Tibial nerve (tissue), 4 donors: ENCODE results near the gene BAIAP2.

Experiments used
- CTCF ChIP-seq, 5 experiments: fragments of 200-600 bp in 3 of 5; fragments of 450-650 bp in 2 of 5; sonication (generic) in 3 of 5; IDR thresholded peaks; one replicate each; pipeline ENCODE4 v1.5.1; 2016 to 2019; ENCODE audit warnings: antibody characterized with exemption in 5 of 5, mild to moderate bottlenecking in 3 of 5, moderate library complexity in 2 of 5
- EP300 ChIP-seq, 2 donors: sonication (generic); formaldehyde crosslinking; IDR thresholded peaks; one replicate each; pipeline ENCODE4 v1.6.1; 2017; ENCODE audit warnings: antibody characterized with exemption in 2 of 2, mild to moderate bottlenecking in 1 of 2
- POLR2A ChIP-seq, 2 donors: fragments of 450-650 bp; IDR thresholded peaks; one replicate each; pipeline ENCODE4 v1.6.1; 2017; ENCODE audit warnings: antibody characterized with exemption in 2 of 2, mild to moderate bottlenecking in 2 of 2, moderate library complexity in 2 of 2

GRCh38 chr17:81071761-81072741 is 37.1 kb downstream of the BAIAP2 start:
- TF ChIP-seq CTCF (IDR thresholded peaks at IDR 0.05) (no peak), POLR2A (IDR thresholded peaks at IDR 0.05) (no peak), EP300 (IDR thresholded peaks at IDR 0.05) (no peak)
